Prostate gland (tissue), 2 donors: ENCODE data around the gene TIGD3.

Source experiments
- CTCF ChIP-seq, 4 experiments: fragments of 200-600 bp in 2 of 4; fragments of 450-650 bp in 2 of 4; sonication (generic) in 2 of 4; IDR thresholded peaks; 1 replicate in 3 of 4; 2 replicates in 1 of 4; pipeline ENCODE4 v1.5.1; 2016 to 2019; ENCODE audit warnings: antibody characterized with exemption in 4 of 4, mild to moderate bottlenecking in 2 of 4, moderate library complexity in 2 of 4
- POLR2A ChIP-seq: fragments of 450-650 bp; IDR thresholded peaks from one replicate; pipeline ENCODE4 v1.6.1; 2016; ENCODE audit warnings: antibody characterized with exemption, mild to moderate bottlenecking
- POLR2AphosphoS5 ChIP-seq: sonication (generic); formaldehyde crosslinking; IDR thresholded peaks from one replicate; pipeline ENCODE4 v1.6.1; 2017; ENCODE audit warnings: antibody characterized with exemption

- TF ChIP-seq CTCF (IDR thresholded peaks at IDR 0.05): no peak
- TF ChIP-seq POLR2A: no peak
- TF ChIP-seq POLR2AphosphoS5: no peak
Measured at GRCh38 chr11:65341856-65342255, 12.7 kb upstream of the TIGD3 start.
